H9 (cell line): ENCODE data around the gene SMTNL2. TPM values are rescaled to one million over a fixed set of nuclear protein-coding genes. Genes with fewer than 3 reads are reported as not detected.

Experiments used
- DNase-seq: peaks from one replicate; pipeline ENCODE4 v3.0.0-alpha.2; 2017
- H2AFZ ChIP-seq: one replicate; pipeline ENCODE4 v1.6.1; 2013; ENCODE audit warnings: mild to moderate bottlenecking, low read length, control low read depth, moderate library complexity
- H2AK5ac ChIP-seq: 2 replicates; pipeline ENCODE4 v1.6.1; 2013; ENCODE audit warnings: low read length, control low read depth, mixed read lengths; ENCODE audit not compliant: insufficient read length
- H2BK120ac ChIP-seq: one replicate; pipeline ENCODE4 v1.6.1; 2013; ENCODE audit warnings: low read depth, mild to moderate bottlenecking, low read length, control low read depth, inconsistent platforms; ENCODE audit not compliant: poor library complexity, severe bottlenecking
- H2BK12ac ChIP-seq: 2 replicates; pipeline ENCODE4 v1.6.1; 2013; ENCODE audit warnings: low read length, control low read depth, mixed read lengths, low read depth; ENCODE audit not compliant: insufficient read length
- H2BK15ac ChIP-seq: 2 replicates; pipeline ENCODE4 v1.6.1; 2013; ENCODE audit warnings: low read depth, low read length, control low read depth
- H2BK20ac ChIP-seq: one replicate; pipeline ENCODE4 v1.6.1; 2013; ENCODE audit warnings: low read depth, mild to moderate bottlenecking, low read length, control low read depth, inconsistent platforms; ENCODE audit not compliant: poor library complexity, severe bottlenecking
- H2BK5ac ChIP-seq: 2 replicates; pipeline ENCODE4 v1.6.1; 2013; ENCODE audit warnings: low read length, control low read depth, mixed read lengths; ENCODE audit not compliant: insufficient read length
- H3K14ac ChIP-seq: 2 replicates; pipeline ENCODE4 v1.6.1; 2013; ENCODE audit warnings: low read length, control low read depth; ENCODE audit not compliant: insufficient read depth
- H3K18ac ChIP-seq: 2 replicates; pipeline ENCODE4 v1.6.1; 2013; ENCODE audit warnings: low read depth, mild to moderate bottlenecking, mixed read lengths, low read length, control low read depth; ENCODE audit not compliant: insufficient read length
- H3K23ac ChIP-seq: 2 replicates; pipeline ENCODE4 v1.6.1; 2013; ENCODE audit warnings: low read length, control low read depth, mixed read lengths, low read depth; ENCODE audit not compliant: insufficient read length
- H3K23me2 ChIP-seq: 2 replicates; pipeline ENCODE4 v1.6.1; 2013; ENCODE audit warnings: low read depth, mild to moderate bottlenecking, mixed read lengths, low read length, control low read depth; ENCODE audit not compliant: insufficient read length, poor library complexity, severe bottlenecking
- H3K27ac ChIP-seq: 2 replicates; pipeline ENCODE4 v1.5.1; 2013; ENCODE audit warnings: low read length, control low read depth, mixed read lengths, low read depth; ENCODE audit not compliant: insufficient read length
- H3K27me3 ChIP-seq: 2 replicates; pipeline ENCODE4 v1.6.1; 2013; ENCODE audit warnings: low read length, control low read depth, inconsistent platforms; ENCODE audit not compliant: insufficient read depth
- H3K4ac ChIP-seq: 2 replicates; pipeline ENCODE4 v1.6.1; 2013; ENCODE audit warnings: low read depth, mild to moderate bottlenecking, control low read depth, inconsistent platforms, low read length, moderate library complexity
- H3K4me1 ChIP-seq: 2 replicates; pipeline ENCODE4 v1.6.1; 2013; ENCODE audit warnings: low read length, control low read depth, inconsistent platforms; ENCODE audit not compliant: insufficient read depth
- H3K4me2 ChIP-seq: 2 replicates; pipeline ENCODE4 v1.6.1; 2013; ENCODE audit warnings: low read length, control low read depth, mixed read lengths; ENCODE audit not compliant: insufficient read length, insufficient read depth
- H3K56ac ChIP-seq: 2 replicates; pipeline ENCODE4 v1.6.1; 2013; ENCODE audit warnings: low read depth, mild to moderate bottlenecking, mixed read lengths, low read length, control low read depth; ENCODE audit not compliant: insufficient read length
- H3K79me1 ChIP-seq: 2 replicates; pipeline ENCODE4 v1.6.1; 2013; ENCODE audit warnings: low read depth, mild to moderate bottlenecking, moderate library complexity, low read length, control low read depth, inconsistent platforms; ENCODE audit not compliant: insufficient read depth, poor library complexity, severe bottlenecking
- H3K79me2 ChIP-seq: 2 replicates; pipeline ENCODE4 v1.6.1; 2013; ENCODE audit warnings: low read length, control low read depth, inconsistent platforms; ENCODE audit not compliant: insufficient read depth
- H3K9ac ChIP-seq: 2 replicates; pipeline ENCODE4 v1.6.1; 2013; ENCODE audit warnings: low read length, control low read depth, mixed read lengths; ENCODE audit not compliant: insufficient read length; ENCODE audit errors: extremely low read depth
- H3K9me3 ChIP-seq: one replicate; pipeline ENCODE4 v1.6.1; 2013; ENCODE audit warnings: low read depth, low read length, inconsistent platforms; ENCODE audit not compliant: control insufficient read depth
- H3T11ph ChIP-seq: one replicate; pipeline ENCODE4 v1.6.1; 2013; ENCODE audit warnings: mild to moderate bottlenecking, low read length, control low read depth, inconsistent platforms
- H4K20me1 ChIP-seq: one replicate; pipeline ENCODE4 v1.6.1; 2013; ENCODE audit not compliant: control insufficient read depth, insufficient read length, insufficient read depth
- H4K5ac ChIP-seq: 2 replicates; pipeline ENCODE4 v1.6.1; 2013; ENCODE audit warnings: low read depth, mild to moderate bottlenecking, mixed read lengths, low read length, control low read depth; ENCODE audit not compliant: insufficient read length
- H4K8ac ChIP-seq: replicated peaks from 2 replicates; pipeline ENCODE4 v1.6.1; 2013; ENCODE audit warnings: low read length, control low read depth, mixed read lengths, low read depth; ENCODE audit not compliant: insufficient read length
- H4K91ac ChIP-seq: 2 replicates; pipeline ENCODE4 v1.6.1; 2013; ENCODE audit warnings: low read depth, mild to moderate bottlenecking, moderate library complexity, mixed read lengths, low read length, control low read depth; ENCODE audit not compliant: insufficient read length
- H3K27ac Mint-ChIP-seq, 3 experiments: 2 replicates in 2 of 3; 3 replicates in 1 of 3; pipeline ENCODE4 v1.8.0; 2020 to 2021; ENCODE audit warnings: mixed read lengths in 3 of 3, mild to moderate bottlenecking in 1 of 3, moderate library complexity in 1 of 3
- H3K27me3 Mint-ChIP-seq: 2 replicates; pipeline ENCODE4 v1.8.0; 2021; ENCODE audit warnings: low read depth, mild to moderate bottlenecking, moderate library complexity, mixed read lengths
- H3K36me3 Mint-ChIP-seq, 3 experiments: 2 replicates in 2 of 3; 3 replicates in 1 of 3; pipeline ENCODE4 v1.8.0; 2020 to 2021; ENCODE audit warnings: low read depth in 3 of 3, mixed read lengths in 3 of 3; ENCODE audit not compliant: insufficient read depth in 1 of 3
- H3K4me1 Mint-ChIP-seq, 2 experiments: 2 replicates each; pipeline ENCODE4 v1.8.0; 2020; ENCODE audit warnings: mixed read lengths in 2 of 2
- H3K4me3 Mint-ChIP-seq, 2 experiments: 2 replicates in 1 of 2; 3 replicates in 1 of 2; pipeline ENCODE4 v1.8.0; 2020 to 2021; ENCODE audit warnings: mild to moderate bottlenecking in 2 of 2, mixed read lengths in 2 of 2, moderate library complexity in 1 of 2
- H3K9me3 Mint-ChIP-seq, 2 experiments: 2 replicates in 1 of 2; 3 replicates in 1 of 2; pipeline ENCODE4 v1.8.0; 2020; ENCODE audit warnings: mild to moderate bottlenecking in 2 of 2, mixed read lengths in 2 of 2, moderate library complexity in 1 of 2
- CTCF ChIP-seq: fragments of 200-600 bp; sonication (generic); conservative IDR thresholded peaks from 3 replicates; pipeline ENCODE4 v1.8.0; 2021; ENCODE audit warnings: antibody characterized with exemption, mild to moderate bottlenecking
- WGBS: extraction: QIAGEN DNeasy Blood & Tissue Kit; methylation state at CpG from one replicate; pipeline ENCODE4 v1.1.7; 2013; ENCODE audit warnings: missing lambda C conversion rate, low lambda C conversion rate, mixed read lengths; ENCODE audit not compliant: insufficient read length; ENCODE audit errors: extremely low coverage; 5-methylcytosine and 5-hydroxymethylcytosine counted together
- total RNA-seq: library from RNA; stranded (reverse); gene quantifications from 2 replicates; pipeline ENCODE4 v1.2.1, GENCODE V29; 2021

The SMTNL2 gene
- total RNA-seq, 1 experiment from 2014 or later = 0.77 TPM

GRCh38 chr17:4598776-4599504, 14.6 kb downstream of the SMTNL2 start:
- Mint-ChIP-seq H3K27ac (0 out of 7 replicates have a peak overlapping the region, but pooled peaks of 1 of the 3 experiments have one; percentile 44), H3K4me3 (peak overlapping the region in 1 of 2 experiments; percentile 61; a peak in 1 of 5 replicates), H3K27me3 (peaks cover 15% of the 10 kb centered on the region), H3K9me3 (peaks cover 0 to 2% of the 10 kb centered on the region in 2 experiments; a peak in 2 of 5 replicates), H3K36me3 (peaks cover 0 to 4% (median 0%) of the 10 kb centered on the region in 3 experiments; a peak in 1 of 7 replicates), H3K4me1 (peaks cover 28 to 44% of the 10 kb centered on the region in 2 experiments)
- Histone ChIP-seq H3K23ac (no peak overlapping the region), H4K8ac (no peak overlapping the region), H3K9ac (no peak overlapping the region), H3K4me1 (peaks cover 3% of the 10 kb centered on the region; the same call in 1 of the 2 replicates), H3T11ph (no peak overlapping the region), H4K20me1 (no peaks in the 10 kb centered on the region), H3K4ac (no peak overlapping the region), H3K14ac (peak overlapping the region; percentile 55; the same call in 1 of the 2 replicates), H4K91ac (no peak overlapping the region), H3K79me2 (no peaks in the 10 kb centered on the region), H3K27me3 (no peaks in the 10 kb centered on the region), H3K18ac (no peak overlapping the region), H2BK15ac (no peak overlapping the region), H3K23me2 (no peaks in the 10 kb centered on the region), H3K9me3 (no peaks in the 10 kb centered on the region), H3K4me2 (no peak overlapping the region), H2BK5ac (no peak overlapping the region), H3K79me1 (no peaks in the 10 kb centered on the region), H2BK12ac (no peak overlapping the region), H2BK120ac (no peak overlapping the region), H2AFZ (no peak overlapping the region), H4K5ac (no peak overlapping the region), H2AK5ac (no peak overlapping the region), H2BK20ac (no peak overlapping the region), H3K56ac (no peak overlapping the region), H3K27ac (no peak overlapping the region)
- no CpG with 5 or more reads among the region's 20 CpGs for WGBS
- DNase-seq = no peak
- no peak for TF ChIP-seq CTCF
